Astrocyte of the hippocampus (primary cell): ENCODE results near the gene UBE2E1.

Source experiments
- DNase-seq: peaks from one replicate; pipeline ENCODE4 v3.0.0; 2011; ENCODE audit warnings: low read depth, low spot score

The UBE2E1 gene

DNA sequence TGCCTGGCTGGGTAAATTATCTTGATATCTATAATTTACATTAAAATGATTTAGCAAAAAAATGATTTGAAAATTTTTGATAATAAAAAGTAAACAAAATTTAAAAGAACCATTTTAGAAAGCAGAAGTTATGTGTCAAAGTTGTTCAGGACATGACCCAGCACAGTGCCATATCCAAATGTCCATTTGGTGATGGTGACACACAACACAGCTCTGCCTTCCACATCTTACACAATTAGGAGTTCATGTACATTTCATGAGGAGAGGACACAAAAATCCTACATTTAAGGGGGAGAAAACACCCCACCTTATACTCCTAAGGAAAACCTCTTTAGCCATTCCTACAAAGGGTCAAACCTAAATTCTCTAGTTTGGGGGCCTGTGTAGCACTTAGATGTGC lies 10.7 kb upstream of the UBE2E1 start:
- DNase-seq: no peak

DNA sequence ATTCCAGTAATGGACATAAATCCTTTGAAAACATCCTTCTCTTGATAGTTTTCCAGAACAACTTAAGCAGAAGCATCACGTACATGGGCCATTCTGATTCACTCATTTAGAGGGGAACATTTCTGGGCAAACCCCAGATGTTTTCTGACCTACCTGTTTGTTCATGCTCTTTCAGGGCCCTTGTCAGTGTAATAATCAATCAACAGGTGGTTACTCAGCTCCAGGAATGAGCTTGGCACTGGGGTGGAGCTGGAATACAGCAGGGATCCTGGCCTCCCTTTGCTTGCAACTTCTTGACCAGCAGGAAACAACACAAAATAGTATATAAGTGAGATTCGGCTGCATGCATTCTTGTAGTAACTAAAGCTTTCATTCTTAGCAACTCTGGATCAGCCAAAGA lies 9.2 kb upstream of the UBE2E1 start:
- DNase-seq: no peak

GRCh38 chr3:23797491-23797890 lies 8.3 kb upstream of the UBE2E1 start:
- no peak for DNase-seq

DNA sequence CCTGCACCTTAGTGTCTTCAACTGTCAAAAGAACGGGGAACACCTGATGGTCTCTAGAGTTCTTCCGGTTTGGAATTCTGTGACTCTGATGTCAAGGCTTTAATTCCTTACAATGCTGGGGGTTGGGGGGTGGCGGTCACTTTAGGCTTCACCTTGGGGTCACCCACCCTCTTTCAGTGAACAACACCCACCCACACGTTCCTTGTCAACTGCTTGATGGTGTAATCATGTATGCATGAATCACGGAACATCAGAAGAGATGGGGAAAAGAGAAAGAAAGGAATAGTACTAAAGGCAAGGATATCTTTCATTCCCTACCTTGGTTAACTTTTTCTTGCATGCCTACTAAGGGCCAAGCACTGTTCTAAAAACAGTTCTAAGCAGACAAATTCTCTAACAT lies 7.3 kb upstream of the UBE2E1 start:
- no peak for DNase-seq

GRCh38 chr3:23798876-23799275 lies 6.9 kb upstream of the UBE2E1 start:
- DNase-seq: no peak

- DNase-seq: peak; percentile 30
Measured at GRCh38 chr3:23800731-23801130, 5.0 kb upstream of the UBE2E1 start.

- DNase-seq: no peak
Measured at GRCh38 chr3:23804441-23805209, 1.1 kb upstream of the UBE2E1 start.

- DNase-seq: no peak
Measured at GRCh38 chr3:23805210-23805632, 534 bp upstream of the UBE2E1 start.

DNA sequence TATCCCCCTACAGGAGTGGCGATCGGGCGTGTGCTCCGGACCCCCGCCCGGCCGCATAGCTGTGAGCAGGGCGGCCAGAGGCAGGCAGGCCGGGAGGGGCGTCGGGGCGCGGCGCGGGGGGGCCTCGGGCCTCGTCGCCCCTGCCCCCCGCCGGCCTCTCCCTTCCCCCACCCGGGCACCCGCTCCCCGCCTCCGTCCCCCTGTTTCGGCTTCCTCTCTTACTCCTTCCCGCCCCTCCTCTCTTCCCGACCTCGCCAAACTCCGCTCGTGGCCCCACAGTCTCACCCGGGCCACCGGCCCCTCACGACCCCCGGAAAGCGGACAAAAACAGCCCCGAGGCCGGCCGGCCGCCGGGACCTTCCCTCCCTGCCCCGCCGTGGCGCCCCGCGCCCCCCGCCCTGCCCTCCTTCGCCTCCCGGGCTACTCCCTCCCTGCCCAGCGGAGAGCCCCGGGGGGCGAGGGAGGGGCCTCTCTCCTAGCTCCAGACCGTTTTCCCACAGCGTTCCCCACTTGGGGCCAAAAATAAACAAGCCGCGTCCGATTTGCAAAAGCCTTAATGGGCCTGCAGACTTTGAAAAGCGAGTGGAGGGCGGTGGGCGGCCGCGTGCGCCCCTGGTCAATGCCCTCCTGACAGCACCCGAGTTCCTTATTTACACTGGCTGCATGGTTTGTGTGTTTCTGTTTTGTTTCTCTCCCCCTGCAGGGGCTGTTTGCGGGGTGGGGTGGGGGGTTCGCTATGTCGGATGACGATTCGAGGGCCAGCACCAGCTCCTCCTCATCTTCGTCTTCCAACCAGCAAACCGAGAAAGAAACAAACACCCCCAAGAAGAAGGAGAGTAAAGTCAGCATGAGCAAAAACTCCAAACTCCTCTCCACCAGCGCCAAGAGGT lies 1.0 kb downstream of the UBE2E1 start:
- DNase-seq: peak; percentile 58

DNA sequence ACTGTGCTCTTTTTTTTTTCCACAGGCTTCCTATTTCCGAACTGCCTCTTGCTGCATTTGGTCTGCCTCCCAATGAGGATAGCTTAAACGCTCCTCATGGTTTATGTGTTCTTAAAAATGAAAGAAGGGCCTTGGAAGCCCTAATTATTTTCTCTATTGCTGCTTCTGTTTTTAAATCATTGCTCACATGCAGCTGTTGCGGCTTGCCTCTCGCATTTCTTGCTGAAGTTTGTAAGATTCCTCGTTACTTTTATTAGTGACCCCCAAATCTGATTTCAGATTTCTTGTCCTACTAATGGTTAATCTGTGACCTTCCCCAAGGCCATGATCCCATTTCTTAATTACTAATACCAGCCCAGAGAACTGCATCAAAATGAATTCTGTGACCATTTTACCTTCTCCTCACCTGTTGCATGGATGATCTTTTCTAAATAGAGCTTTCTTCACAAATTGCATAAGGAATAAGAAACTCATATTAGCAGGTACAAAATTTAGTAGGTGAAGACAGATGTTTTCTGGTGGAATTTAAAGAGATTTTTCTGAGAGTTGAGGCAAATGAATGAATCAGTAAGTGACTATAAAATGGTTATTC lies 1.8 kb downstream of the UBE2E1 start:
- DNase-seq: no peak

DNA sequence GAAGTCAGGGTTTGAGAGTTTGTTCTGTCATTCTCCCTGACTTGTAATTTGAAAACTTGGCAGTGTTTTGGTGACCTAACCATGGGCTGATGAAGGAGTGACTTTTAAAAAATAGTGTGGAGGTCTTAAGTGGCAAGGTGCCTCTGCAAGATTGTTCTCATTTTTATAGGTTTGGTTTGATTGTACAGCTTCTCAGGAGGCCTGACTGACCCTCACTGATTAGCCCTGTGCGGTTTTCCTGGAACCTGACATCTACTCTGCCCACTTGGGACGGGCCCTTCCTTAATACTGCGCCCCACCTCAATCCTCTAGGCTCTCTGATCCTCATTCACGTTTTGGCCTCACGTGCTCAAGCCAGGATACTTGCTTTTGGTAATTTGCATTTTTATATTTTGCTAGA lies 2.8 kb downstream of the UBE2E1 start:
- DNase-seq: no peak

DNA sequence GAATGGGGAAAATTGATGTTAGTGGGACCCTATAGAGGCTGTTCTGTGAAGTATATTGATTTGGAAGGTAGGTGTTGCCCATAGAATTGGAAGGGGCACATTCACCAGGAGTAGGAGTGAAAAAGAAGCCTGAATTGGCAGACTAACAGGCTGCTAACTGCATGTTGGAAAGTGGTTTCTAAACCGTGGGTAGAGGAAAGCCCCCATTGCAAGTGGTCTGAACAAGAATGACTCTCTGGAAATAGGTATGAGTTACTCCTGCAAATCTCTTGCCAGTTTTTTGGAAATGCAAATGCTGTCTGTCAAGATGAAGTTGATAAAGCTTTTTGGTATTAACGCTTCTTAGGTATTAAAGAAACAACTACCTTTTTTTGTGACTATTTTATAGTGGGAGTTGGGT lies 3.5 kb downstream of the UBE2E1 start:
- DNase-seq: peak; percentile 10

DNA sequence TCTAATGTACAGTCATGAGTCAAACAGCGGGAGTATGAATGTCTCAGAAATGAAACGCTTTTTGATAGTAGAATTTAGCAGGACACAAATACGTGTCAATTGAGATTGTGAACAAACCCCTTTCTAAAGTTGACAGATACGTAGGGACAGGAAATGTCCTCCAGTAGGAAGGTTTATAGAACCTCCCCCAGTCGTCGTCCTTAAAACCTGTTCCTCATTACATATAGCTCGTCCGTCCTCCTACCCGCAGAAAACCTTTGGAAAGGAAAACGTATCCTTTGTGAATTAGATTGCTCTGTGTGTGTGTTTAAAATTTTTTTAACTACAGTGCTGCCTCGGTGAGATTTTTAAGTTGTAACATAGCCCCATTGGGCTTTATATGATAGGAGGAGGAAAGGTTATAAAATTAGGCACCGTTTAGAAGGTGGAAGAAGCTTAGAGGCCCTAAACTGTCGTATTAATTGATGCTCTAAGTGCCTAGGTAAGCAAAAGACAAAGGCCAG lies 4.1 kb downstream of the UBE2E1 start:
- no peak for DNase-seq

DNA sequence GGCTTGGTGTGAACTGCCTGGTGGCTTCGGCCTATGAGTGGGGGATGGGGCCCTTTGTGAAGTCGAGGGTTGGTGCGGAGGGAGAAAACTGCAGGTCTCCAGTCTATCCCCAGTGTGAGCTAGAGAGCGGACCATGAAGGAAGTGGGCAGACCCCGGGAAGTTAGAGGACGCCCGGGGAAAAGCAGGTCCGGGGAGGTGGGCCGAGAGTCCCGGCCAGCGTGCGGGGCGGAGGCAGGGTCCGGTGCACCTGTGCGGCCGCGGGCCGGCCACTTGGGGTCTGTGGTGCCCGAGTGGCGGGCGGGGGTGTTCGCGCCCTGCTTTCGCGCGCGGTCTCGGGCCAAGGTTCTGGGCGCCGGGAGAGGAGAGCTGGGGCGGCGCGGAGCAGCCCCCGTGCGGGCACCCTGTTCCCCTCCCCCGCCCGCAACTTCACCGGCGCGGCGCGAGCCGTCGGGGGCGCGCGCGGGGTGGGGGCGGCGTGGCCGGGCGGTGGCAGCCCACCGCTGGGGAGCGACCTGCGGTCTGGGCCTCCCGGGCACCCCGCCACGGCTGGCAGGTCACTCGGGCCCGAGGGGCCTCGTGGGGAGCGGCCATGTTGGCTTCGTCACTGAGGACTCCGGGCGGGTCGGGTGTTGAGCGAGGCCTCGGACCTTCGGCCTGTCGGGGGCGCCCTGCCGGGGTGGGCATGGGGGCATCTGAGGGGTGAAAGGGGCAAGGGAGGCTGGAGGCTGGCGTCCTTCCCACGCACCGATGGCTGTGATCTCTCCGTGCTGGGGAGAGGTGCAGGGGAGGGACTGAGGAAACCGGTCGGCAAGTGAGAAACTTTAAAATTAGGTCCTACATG lies 4.8 kb downstream of the UBE2E1 start:
- peak; percentile 75 for DNase-seq

GRCh38 chr3:23811185-23811527 lies 5.4 kb downstream of the UBE2E1 start:
- no peak for DNase-seq

GRCh38 chr3:23811919-23812318 lies 6.2 kb downstream of the UBE2E1 start:
- no peak for DNase-seq

- no peak for DNase-seq
Measured at GRCh38 chr3:23815879-23816278, 10.1 kb downstream of the UBE2E1 start.

DNA sequence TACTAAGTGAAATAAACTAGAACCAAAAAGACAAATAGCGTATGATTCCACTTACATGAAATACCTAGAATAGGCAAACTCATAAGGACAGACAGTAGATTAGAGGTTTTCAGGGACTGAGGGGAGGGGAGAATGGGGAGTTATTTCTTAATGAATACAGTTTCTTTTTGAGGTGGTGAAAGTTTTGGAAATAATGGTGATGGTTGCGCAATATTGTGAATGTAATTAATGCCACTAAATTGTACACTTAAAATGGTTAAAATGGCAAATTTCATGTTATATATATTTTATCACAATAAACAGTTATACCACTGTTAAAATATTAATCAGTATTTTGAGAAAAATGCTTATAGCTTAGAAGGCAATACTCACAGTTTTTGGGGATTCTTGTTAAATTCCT lies 11.0 kb downstream of the UBE2E1 start:
- no peak for DNase-seq

- DNase-seq: no peak
Measured at GRCh38 chr3:23817508-23818223, 11.9 kb downstream of the UBE2E1 start.

DNA sequence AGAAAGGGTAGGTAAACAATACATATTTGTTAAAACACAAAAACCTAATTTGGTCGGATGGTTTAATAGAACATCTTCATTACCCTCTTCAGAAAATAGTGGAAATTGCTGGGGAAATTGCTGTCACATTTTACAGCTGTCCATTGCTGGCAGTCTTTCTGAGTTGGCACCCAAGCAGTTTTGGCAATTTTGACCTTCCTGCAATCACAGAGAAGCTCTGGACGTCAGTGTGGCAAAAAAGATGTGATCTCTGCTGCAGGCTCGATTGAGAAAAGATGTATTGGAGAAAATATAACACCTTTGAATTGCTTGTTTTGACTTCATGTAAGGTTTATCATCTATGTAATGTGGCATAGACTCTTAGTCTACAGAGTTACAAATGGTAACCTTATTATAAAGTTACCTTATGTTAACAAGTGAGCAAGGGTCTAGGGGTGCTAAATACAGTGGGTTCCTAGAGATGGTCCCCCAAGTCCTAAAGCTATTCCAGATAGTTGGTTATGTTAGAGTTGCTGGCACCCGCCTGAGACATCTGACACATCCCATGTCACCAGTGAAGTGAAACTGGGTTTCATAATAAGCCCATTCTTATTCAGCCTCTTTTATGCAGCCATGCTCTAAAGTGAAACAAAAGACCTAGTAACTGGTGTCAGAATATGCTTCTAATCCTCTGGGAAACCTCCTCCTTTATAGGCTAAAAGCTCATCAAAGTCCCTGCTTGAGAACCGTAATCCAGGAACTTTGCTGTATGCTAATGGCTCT lies 14.0 kb downstream of the UBE2E1 start:
- DNase-seq: no peak
